GM19239 (cell line): ENCODE measurements around the gene CCNDBP1.

ENCODE experiments used
- DNase-seq: peaks from one replicate; pipeline ENCODE4 v3.0.0; 2011; ENCODE audit warnings: low spot score; ENCODE audit not compliant: insufficient read length
- FAIRE-seq: peaks from 2 replicates; lab custom pipeline; 2011; peaks lifted over from hg19 to GRCh38; lab: Jason Lieb, UNC

Gene CCNDBP1

GRCh38 chr15:43239732-43240491, 54.7 kb downstream of the CCNDBP1 start:
- DNase-seq: peak; percentile 45
- peak; percentile 80 for FAIRE-seq

- FAIRE-seq: no peak
These were observed 55.9 kb downstream of the CCNDBP1 start for GRCh38 chr15:43241100-43241499.

GRCh38 chr15:43242616-43243015, 57.4 kb downstream of the CCNDBP1 start:
- DNase-seq (no peak), FAIRE-seq (no peak)

More at GRCh38 chr15:43241100-43241499, 55.9 kb downstream of the CCNDBP1 start:
- DNase-seq: no peak

GRCh38 chr15:43243020-43243645, 57.9 kb downstream of the CCNDBP1 start:
- DNase-seq (no peak), FAIRE-seq (no peak)

GRCh38 chr15:43244092-43244491, 58.9 kb downstream of the CCNDBP1 start:
- DNase-seq: no peak
- FAIRE-seq: no peak

- FAIRE-seq (no peak), DNase-seq (no peak)
These were observed 61.1 kb downstream of the CCNDBP1 start for GRCh38 chr15:43246261-43246774.
